Immature natural killer cell (primary cell): ENCODE data around the gene CRYBB3. TPM values are rescaled to one million over a fixed set of nuclear protein-coding genes. Genes with fewer than 3 reads are reported as not detected.

Experiments
- DNase-seq, 3 donors: peaks; one replicate each; pipeline ENCODE4 v3.0.0; 2022; ENCODE audit warnings: mixed read lengths in 1 of 3
- H3K27ac Mint-ChIP-seq, 6 donors: one replicate each; pipeline ENCODE4 v1.8.0; 2020; ENCODE audit warnings: mixed read lengths in 6 of 6, mild to moderate bottlenecking in 5 of 6, inconsistent platforms in 4 of 6, moderate library complexity in 3 of 6
- H3K27me3 Mint-ChIP-seq, 3 donors: one replicate each; pipeline ENCODE4 v1.8.0; 2020 to 2021; ENCODE audit warnings: low read depth in 3 of 3, mild to moderate bottlenecking in 3 of 3, mixed read lengths in 3 of 3, moderate library complexity in 3 of 3, inconsistent platforms in 1 of 3
- H3K36me3 Mint-ChIP-seq, 3 donors: one replicate each; pipeline ENCODE4 v1.8.0; 2020; ENCODE audit warnings: mixed read lengths in 3 of 3, inconsistent platforms in 2 of 3, mild to moderate bottlenecking in 2 of 3
- H3K4me1 Mint-ChIP-seq, 2 donors: one replicate each; pipeline ENCODE4 v1.8.0; 2020; ENCODE audit warnings: inconsistent platforms in 2 of 2, mild to moderate bottlenecking in 2 of 2, mixed read lengths in 2 of 2, moderate library complexity in 1 of 2
- H3K4me3 Mint-ChIP-seq, 5 donors: one replicate each; pipeline ENCODE4 v1.8.0; 2020; ENCODE audit warnings: mild to moderate bottlenecking in 5 of 5, mixed read lengths in 5 of 5, inconsistent platforms in 3 of 5, moderate library complexity in 3 of 5
- H3K9me3 Mint-ChIP-seq, 6 donors: one replicate each; pipeline ENCODE4 v1.8.0; 2020; ENCODE audit warnings: mild to moderate bottlenecking in 6 of 6, mixed read lengths in 6 of 6, inconsistent platforms in 4 of 6, moderate library complexity in 3 of 6
- polyA plus RNA-seq, 3 donors: library from polyadenylated mRNA; unstranded; fragments of 300-500 nt; fragmentation: Illumina TruSeq; gene quantifications; one replicate each; pipeline ENCODE4 v1.2.3, GENCODE V29; 2021

CRYBB3 gene
- polyA plus RNA-seq, result not detected

DNA sequence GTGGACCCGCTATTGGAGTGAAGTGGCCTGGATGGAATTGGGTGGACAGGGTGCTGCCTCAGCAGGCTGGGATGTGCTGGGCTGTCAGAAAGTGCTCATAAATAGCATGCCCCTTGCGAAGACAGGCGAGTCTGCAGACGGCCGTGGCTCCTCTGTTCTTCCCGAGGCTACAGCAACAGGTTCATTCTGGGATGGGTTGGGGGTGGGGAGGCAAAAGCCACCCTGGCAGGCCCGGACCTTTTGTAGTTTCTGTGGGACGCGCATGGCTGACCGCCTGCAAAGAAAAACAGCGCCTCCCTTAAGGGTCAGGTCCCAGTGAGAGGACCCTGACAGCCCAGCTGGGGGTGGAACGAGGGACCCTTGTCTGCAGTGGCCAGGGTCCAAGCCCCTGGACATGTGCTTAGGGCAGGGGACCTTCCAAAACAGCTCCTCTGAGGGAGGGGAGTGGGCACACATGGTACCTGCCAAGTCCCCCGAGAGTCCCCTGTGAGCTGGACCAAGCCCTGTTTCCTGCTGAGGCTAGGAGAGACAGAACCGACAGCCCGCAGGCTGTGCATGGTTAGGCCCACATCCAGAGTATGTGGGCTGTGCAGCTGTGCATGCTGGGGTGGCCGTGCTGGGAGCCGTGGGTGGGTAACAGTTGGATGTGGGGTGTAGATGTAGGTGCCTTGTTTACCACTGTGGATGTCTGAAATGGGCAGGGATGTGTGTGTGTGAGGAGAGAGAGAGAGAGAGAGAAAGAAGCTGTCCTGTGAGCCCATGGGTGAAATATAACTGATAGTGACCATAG, at the start of gene CRYBB3:
CRYBB3 (plus strand) TSS at position 128 of the 790 bp plus-strand sequence. CDS start 1,539 bp downstream, outside the sequence.
- Mint-ChIP-seq H3K9me3 (no peaks in the 10 kb centered on the region), H3K27me3 (peaks cover 0 to 2% (median 0%) of the 10 kb centered on the region in 3 donors), H3K27ac (no peak within 1 kb of the TSS), H3K4me3 (no peak within 1 kb of the TSS), H3K4me1 (no peaks in the 10 kb centered on the region), H3K36me3 (peaks cover 0 to 4% (median 0%) of the 10 kb centered on the region in 3 donors)
- no peak for DNase-seq

- no peak overlapping the region for H3K4me3 Mint-ChIP-seq
- no peaks in the 10 kb centered on the region for H3K9me3 Mint-ChIP-seq
- DNase-seq, result no peak
- no peaks in the 10 kb centered on the region for H3K36me3 Mint-ChIP-seq
- H3K27ac Mint-ChIP-seq, result no peak overlapping the region
- H3K27me3 Mint-ChIP-seq, result peaks cover 2 to 3% (median 2%) of the 10 kb centered on the region in 3 donors
- H3K4me1 Mint-ChIP-seq, result peaks cover 3 to 8% of the 10 kb centered on the region in 2 donors
Observed at GRCh38 chr22:25153961-25154666, 45.5 kb upstream of the CRYBB3 start.

DNA sequence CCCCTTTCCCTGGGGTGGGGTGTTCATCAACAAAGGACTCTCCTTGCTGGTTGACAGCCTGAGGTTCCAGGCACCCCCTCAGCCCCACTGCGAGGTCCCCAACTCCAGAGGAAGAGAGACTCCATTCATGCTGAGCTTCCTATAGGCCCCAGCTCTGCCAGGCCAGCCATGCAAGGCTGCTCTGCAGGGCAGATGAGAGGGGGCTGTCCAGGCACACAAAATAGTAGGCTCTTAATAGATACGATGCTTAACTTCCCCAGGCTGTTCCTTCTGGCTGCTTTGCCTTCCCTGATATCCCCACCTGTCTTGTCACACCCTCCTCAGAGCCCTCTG, 45.0 kb upstream of the CRYBB3 start:
- H3K4me1 Mint-ChIP-seq, result peaks cover 3 to 11% of the 10 kb centered on the region in 2 donors
- no peaks in the 10 kb centered on the region for H3K36me3 Mint-ChIP-seq
- H3K9me3 Mint-ChIP-seq, result no peaks in the 10 kb centered on the region
- DNase-seq, result no peak
- no peak overlapping the region for H3K27ac Mint-ChIP-seq
- H3K4me3 Mint-ChIP-seq, result no peak overlapping the region
- H3K27me3 Mint-ChIP-seq, result peaks cover 0 to 3% (median 2%) of the 10 kb centered on the region in 3 donors

DNA sequence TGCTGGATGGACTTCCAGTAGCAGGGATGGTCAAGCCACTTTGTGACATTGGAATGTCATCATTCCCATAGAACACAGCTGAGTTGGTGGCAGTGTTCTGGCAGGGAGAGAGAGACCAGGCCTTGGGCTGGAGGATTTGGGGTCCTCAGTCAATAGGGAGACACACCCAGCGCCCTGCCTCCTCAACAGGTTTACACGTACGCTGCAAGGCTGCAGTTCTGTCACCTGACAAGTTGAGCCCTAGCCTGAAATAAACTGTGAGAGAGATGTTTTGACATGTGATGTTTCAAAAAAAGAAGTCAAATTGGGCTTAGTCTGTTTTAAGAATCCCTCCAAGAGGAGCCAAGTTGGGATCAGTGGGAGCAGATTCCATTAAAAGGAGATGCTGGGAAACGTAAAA, 42.9 kb upstream of the CRYBB3 start:
- Mint-ChIP-seq H3K9me3 (no peaks in the 10 kb centered on the region), H3K4me3 (no peak overlapping the region), H3K4me1 (peaks cover 3 to 11% of the 10 kb centered on the region in 2 donors), H3K27me3 (peaks cover 0 to 3% (median 2%) of the 10 kb centered on the region in 3 donors), H3K27ac (no peak overlapping the region), H3K36me3 (no peaks in the 10 kb centered on the region)
- DNase-seq, result no peak

GRCh38 chr22:25159028-25159427, 40.6 kb upstream of the CRYBB3 start:
- Mint-ChIP-seq H3K36me3 (no peaks in the 10 kb centered on the region), H3K27ac (peak overlapping the region in 1 of 6 donors; percentile 45), H3K9me3 (no peaks in the 10 kb centered on the region), H3K4me3 (no peak overlapping the region), H3K27me3 (peaks cover 0 to 3% (median 0%) of the 10 kb centered on the region in 3 donors), H3K4me1 (peaks cover 5 to 11% of the 10 kb centered on the region in 2 donors)
- DNase-seq, result peak in 2 of 3 donors; percentile 31 to 33

DNA sequence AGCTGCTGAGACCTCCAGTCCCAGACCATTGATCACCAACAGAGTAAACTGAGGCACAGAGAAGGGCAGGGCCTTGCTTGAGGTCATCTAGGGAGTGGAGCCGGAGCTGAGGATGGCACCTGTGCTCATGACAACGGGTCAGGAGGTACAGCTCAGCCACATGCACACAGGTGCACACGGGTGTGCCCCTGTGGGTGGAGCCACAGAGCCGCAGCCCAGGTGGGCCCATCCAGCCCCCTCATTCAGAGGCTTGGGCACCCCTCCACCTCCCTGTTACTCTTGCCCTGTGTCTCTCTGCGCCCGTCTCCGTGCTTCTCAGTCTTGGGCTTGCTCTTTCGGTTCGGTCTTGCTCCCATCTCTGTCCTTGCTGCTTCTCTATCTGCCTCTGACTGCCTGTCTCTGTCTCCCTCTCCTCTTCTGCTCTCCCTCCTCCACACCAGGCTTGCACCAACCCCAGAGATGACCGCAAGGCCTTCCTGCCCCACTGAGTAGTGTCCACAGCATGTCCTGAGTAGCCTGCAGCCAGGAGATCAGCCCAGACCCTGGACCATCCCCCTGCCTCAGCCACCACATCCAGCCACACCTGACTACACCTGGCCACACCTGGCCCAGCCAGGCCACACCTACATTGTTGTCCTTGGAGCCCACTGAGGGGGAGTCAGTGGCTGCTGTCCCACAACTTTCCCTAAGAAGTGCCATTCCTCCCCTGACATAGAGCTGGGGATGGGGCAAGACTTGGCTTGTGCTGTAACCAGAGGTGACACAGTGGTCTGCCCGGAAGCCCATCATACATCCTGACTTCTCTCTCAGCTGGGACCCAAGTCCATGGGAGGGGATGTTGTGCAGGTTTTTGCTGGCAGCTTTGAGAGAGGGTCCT, 39.3 kb upstream of the CRYBB3 start:
- no peak for DNase-seq
- no peak overlapping the region for H3K4me3 Mint-ChIP-seq
- H3K27me3 Mint-ChIP-seq, result peaks cover 2 to 7% (median 4%) of the 10 kb centered on the region in 3 donors
- H3K9me3 Mint-ChIP-seq, result no peaks in the 10 kb centered on the region
- peaks cover 8 to 17% of the 10 kb centered on the region in 2 donors for H3K4me1 Mint-ChIP-seq
- no peaks in the 10 kb centered on the region for H3K36me3 Mint-ChIP-seq
- no peak overlapping the region for H3K27ac Mint-ChIP-seq

DNA sequence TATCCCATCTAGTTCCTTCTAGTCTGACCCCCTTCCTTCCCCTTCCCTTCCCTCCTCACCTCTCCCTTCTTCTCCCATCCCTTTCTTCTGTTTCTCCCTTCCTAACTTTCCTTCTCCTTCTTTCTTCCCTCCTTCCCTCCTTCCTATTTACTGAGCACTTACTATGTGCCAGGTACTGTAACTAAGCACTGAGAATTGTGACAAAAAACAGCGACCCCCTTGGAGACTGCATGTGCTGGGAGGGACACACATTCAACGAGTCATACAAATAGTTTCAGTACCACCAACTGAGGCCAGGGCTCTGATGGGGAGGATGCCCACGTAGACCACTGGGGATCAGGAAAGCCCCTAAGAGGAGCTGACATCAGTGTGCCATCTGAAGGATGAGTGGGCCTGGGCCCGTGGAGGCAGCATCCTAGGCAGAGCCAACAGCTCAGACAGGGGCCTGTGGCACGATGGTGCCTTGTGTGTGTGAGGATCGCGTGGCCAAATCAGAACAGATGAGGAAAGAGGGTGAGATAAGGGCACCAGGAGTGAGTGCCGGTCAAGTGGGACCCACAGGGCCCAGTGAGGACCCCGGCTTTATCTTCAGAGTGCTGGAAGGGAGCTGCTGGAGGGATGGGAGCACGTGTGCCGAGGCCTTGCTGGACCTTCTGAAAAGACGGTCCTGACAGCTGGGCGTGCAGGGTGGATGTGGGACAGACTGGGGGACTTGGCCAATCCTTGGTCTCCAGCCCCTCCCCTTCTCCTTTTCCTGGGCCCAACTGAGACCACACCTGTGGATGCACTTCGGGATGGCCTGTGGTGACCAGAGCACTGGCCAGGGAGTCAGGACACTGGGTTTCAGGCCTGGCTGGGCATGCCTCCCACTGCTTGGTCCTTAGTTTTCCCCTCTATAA, 38.4 kb upstream of the CRYBB3 start:
- no peaks in the 10 kb centered on the region for H3K36me3 Mint-ChIP-seq
- peaks cover 2 to 4% (median 4%) of the 10 kb centered on the region in 3 donors for H3K27me3 Mint-ChIP-seq
- peaks cover 7 to 17% of the 10 kb centered on the region in 2 donors for H3K4me1 Mint-ChIP-seq
- no peak overlapping the region for H3K4me3 Mint-ChIP-seq
- no peak for DNase-seq
- H3K27ac Mint-ChIP-seq, result no peak overlapping the region
- H3K9me3 Mint-ChIP-seq, result no peaks in the 10 kb centered on the region

GRCh38 chr22:25161916-25162530, 37.6 kb upstream of the CRYBB3 start:
- H3K4me3 Mint-ChIP-seq, result no peak overlapping the region
- DNase-seq, result no peak

DNA sequence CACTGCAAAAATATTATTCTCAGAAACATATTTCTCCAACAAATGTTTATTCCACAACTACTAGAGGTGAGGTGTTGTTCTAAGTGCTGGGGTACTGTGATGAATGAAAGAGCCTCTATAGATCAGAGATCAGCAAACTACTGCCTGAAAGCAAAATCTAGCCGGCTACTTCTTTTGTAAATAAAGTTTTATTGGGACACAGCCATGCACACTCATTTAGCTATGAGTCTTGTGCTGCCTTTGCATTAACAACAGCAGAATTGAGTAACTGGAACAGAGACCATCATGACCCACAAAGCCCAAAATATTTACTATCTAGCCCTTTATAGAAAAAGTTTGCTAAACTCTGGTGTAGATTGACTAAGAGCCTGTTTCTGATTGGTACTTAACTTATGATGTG, 37.1 kb upstream of the CRYBB3 start:
- Mint-ChIP-seq H3K27ac (no peak overlapping the region), H3K36me3 (no peaks in the 10 kb centered on the region), H3K4me1 (peaks cover 7 to 17% of the 10 kb centered on the region in 2 donors), H3K9me3 (no peaks in the 10 kb centered on the region), H3K4me3 (peak overlapping the region in 1 of 5 donors; percentile 25), H3K27me3 (peaks cover 4 to 5% (median 4%) of the 10 kb centered on the region in 3 donors)
- no peak for DNase-seq

More at GRCh38 chr22:25161916-25162530, 37.6 kb upstream of the CRYBB3 start:
- Mint-ChIP-seq H3K36me3 (no peaks in the 10 kb centered on the region), H3K4me1 (peaks cover 7 to 17% of the 10 kb centered on the region in 2 donors), H3K27ac (no peak overlapping the region), H3K9me3 (no peaks in the 10 kb centered on the region), H3K27me3 (peaks cover 4 to 5% (median 4%) of the 10 kb centered on the region in 3 donors)

DNA sequence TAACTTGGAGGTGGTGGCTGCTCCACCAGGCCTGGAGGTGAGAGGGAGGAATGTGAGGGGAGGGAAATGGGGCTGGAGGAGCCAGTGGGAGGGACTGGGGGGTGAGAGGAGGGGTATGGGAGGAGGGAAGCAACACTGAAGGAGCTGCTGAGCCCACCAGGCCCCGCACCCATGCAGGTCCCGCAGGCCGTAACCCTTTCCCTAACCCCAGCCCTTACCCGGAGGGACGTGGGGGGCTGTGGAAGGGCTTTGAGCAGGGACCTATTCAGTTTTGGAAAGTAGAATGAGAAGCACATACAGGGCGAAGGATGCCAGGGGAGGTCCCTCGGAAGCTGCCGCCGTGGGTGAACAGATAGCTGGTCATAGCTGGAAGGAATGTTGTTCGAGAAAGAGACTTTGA, 33.9 kb upstream of the CRYBB3 start:
- Mint-ChIP-seq H3K4me3 (no peak overlapping the region), H3K4me1 (peaks cover 6 to 7% of the 10 kb centered on the region in 2 donors), H3K27ac (no peak overlapping the region), H3K9me3 (no peaks in the 10 kb centered on the region), H3K36me3 (no peaks in the 10 kb centered on the region), H3K27me3 (peaks cover 4 to 7% (median 4%) of the 10 kb centered on the region in 3 donors)
- no peak for DNase-seq

- Mint-ChIP-seq H3K36me3 (no peaks in the 10 kb centered on the region), H3K4me3 (no peak overlapping the region), H3K4me1 (peaks cover 6 to 7% of the 10 kb centered on the region in 2 donors), H3K9me3 (no peaks in the 10 kb centered on the region), H3K27ac (no peak overlapping the region), H3K27me3 (peaks cover 4 to 7% (median 4%) of the 10 kb centered on the region in 3 donors)
- no peak for DNase-seq
Observed at GRCh38 chr22:25166266-25167040, 33.2 kb upstream of the CRYBB3 start.

GRCh38 chr22:25167082-25167481, 32.6 kb upstream of the CRYBB3 start:
- H3K36me3 Mint-ChIP-seq, result no peaks in the 10 kb centered on the region
- no peak overlapping the region for H3K4me3 Mint-ChIP-seq
- H3K27ac Mint-ChIP-seq, result no peak overlapping the region
- no peaks in the 10 kb centered on the region for H3K9me3 Mint-ChIP-seq
- no peak for DNase-seq
- H3K27me3 Mint-ChIP-seq, result peaks cover 4 to 7% (median 4%) of the 10 kb centered on the region in 3 donors
- H3K4me1 Mint-ChIP-seq, result peaks cover 6 to 7% of the 10 kb centered on the region in 2 donors
